ENCODE results near the gene TRANK1.

DNA sequence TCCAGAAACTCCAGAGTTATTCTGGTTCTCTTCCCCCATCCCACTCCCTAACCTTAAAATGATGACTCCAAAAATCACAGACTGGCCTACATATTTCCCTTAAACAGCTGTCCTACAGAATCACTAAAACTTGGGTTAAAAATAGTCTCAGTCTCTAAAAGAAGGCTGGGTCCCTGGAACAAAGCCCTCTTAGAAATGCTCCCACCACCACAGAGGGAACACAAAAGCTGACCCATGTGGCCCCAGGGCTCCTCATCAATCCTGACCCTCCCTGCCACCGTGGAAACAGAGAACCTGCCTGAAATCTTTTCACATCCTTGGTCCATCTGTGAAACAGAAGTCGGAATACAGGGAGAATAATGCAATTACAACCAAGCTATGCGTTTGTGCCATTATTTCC lies 124.8 kb downstream of the TRANK1 start:
- no peak for TF ChIP-seq CTCF (IDR thresholded peaks at IDR 0.05)
- no peak for TF ChIP-seq POLR2A (IDR thresholded peaks at IDR 0.05)

Data from suprapubic skin (tissue), 3 donors.